HEK293 (cell line): ENCODE data around the gene QDPR.
"Not testable (repeated sequence)": the region's sequence is repeated elsewhere in the genome, so short reads cannot be mapped to it uniquely, and the experiment has no call there.

Source experiments
- CTCF ChIA-PET: fragments of 350-600 bp; formaldehyde crosslinking; extraction: SDS; loops from one replicate; lab custom pipeline; 2021; ENCODE audit warnings: antibody characterized with exemption; lab: Yijun Ruan, JAX
- POLR2A ChIA-PET: fragments of 300-600 bp; formaldehyde crosslinking; extraction: SDS; loops from one replicate; lab custom pipeline; 2020; ENCODE audit warnings: antibody characterized with exemption, inconsistent platforms; lab: Yijun Ruan, JAX
- H3K27ac ChIP-seq: fragments of 200-500 bp; sonication (Bioruptor generic); 2 replicates; pipeline ENCODE4 v1.5.1; 2014; ENCODE audit warnings: low read depth, low read length, control low read depth, inconsistent platforms; ENCODE audit errors: extremely low read depth
- H3K36me3 ChIP-seq, 2 experiments: fragments of 200-500 bp in 1 of 2; sonication (Bioruptor generic) in 1 of 2; 1 replicate in 1 of 2; 2 replicates in 1 of 2; pipeline ENCODE4 v1.5.1; 2014 to 2017; ENCODE audit warnings: inconsistent platforms in 2 of 2, low read length in 2 of 2; ENCODE audit not compliant: control insufficient read depth in 2 of 2, insufficient read depth in 1 of 2
- H3K4me1 ChIP-seq: fragments of 200-500 bp; sonication (Bioruptor generic); 2 replicates; pipeline ENCODE4 v1.5.1; 2014; ENCODE audit warnings: mild to moderate bottlenecking, low read length, inconsistent platforms; ENCODE audit not compliant: control insufficient read depth, insufficient read depth
- H3K4me3 ChIP-seq: 2 replicates; pipeline ENCODE4 v1.5.1; 2011; ENCODE audit warnings: low read depth, mild to moderate bottlenecking, control low read depth, low read length, moderate library complexity
- H3K9me3 ChIP-seq: fragments of 200-500 bp; sonication (Bioruptor generic); 2 replicates; pipeline ENCODE4 v1.5.1; 2014; ENCODE audit warnings: low read depth, low read length, inconsistent platforms; ENCODE audit not compliant: control insufficient read depth, insufficient read depth
- CTCF ChIP-seq: fragments of 450-650 bp; formaldehyde crosslinking; IDR thresholded peaks from 2 replicates; pipeline ENCODE4 v1.5.1; 2016; ENCODE audit warnings: missing biosample characterization, missing genetic modification characterization
- GFI1B ChIP-seq: fragments of 450-650 bp; formaldehyde crosslinking; IDR thresholded peaks from 2 replicates; pipeline ENCODE4 v1.5.1; 2016; ENCODE audit warnings: missing biosample characterization, missing genetic modification characterization
- KLF1 ChIP-seq: fragments of 450-650 bp; formaldehyde crosslinking; IDR thresholded peaks from 2 replicates; pipeline ENCODE4 v1.5.1; 2016; ENCODE audit warnings: missing biosample characterization, missing genetic modification characterization
- OSR2 ChIP-seq: fragments of 450-650 bp; formaldehyde crosslinking; IDR thresholded peaks from 2 replicates; pipeline ENCODE4 v1.5.1; 2016; ENCODE audit warnings: missing biosample characterization, missing genetic modification characterization
- PRDM1 ChIP-seq: fragments of 450-650 bp; formaldehyde crosslinking; IDR thresholded peaks from 2 replicates; pipeline ENCODE4; 2016; ENCODE audit warnings: missing biosample characterization, missing genetic modification characterization
- ZBTB17 ChIP-seq: fragments of 450-650 bp; formaldehyde crosslinking; IDR thresholded peaks from 2 replicates; pipeline ENCODE4 v1.5.1; 2016; ENCODE audit warnings: missing biosample characterization, missing genetic modification characterization
- ZBTB6 ChIP-seq: fragments of 450-650 bp; formaldehyde crosslinking; IDR thresholded peaks from 2 replicates; pipeline ENCODE4 v1.5.1; 2017; ENCODE audit warnings: missing biosample characterization, missing genetic modification characterization
- ZNF114 ChIP-seq: fragments of 450-650 bp; formaldehyde crosslinking; IDR thresholded peaks from 2 replicates; pipeline ENCODE4 v1.5.0; 2017; ENCODE audit warnings: missing biosample characterization, missing genetic modification characterization
- ZNF23 ChIP-seq: fragments of 450-650 bp; formaldehyde crosslinking; IDR thresholded peaks from 2 replicates; pipeline ENCODE4 v1.5.1; 2016; ENCODE audit warnings: missing biosample characterization, missing genetic modification characterization, borderline replicate concordance
- ZNF239 ChIP-seq: fragments of 450-650 bp; formaldehyde crosslinking; IDR thresholded peaks from 2 replicates; pipeline ENCODE4 v1.5.1; 2016; ENCODE audit warnings: missing biosample characterization, missing genetic modification characterization
- ZNF24 ChIP-seq: fragments of 450-650 bp; formaldehyde crosslinking; IDR thresholded peaks from 2 replicates; pipeline ENCODE4 v1.5.1; 2016; ENCODE audit warnings: missing biosample characterization, missing genetic modification characterization
- ZNF350 ChIP-seq: fragments of 450-650 bp; formaldehyde crosslinking; IDR thresholded peaks from 2 replicates; pipeline ENCODE4 v1.5.0; 2017; ENCODE audit warnings: missing biosample characterization, mild to moderate bottlenecking, missing genetic modification characterization
- ZNF433 ChIP-seq: fragments of 450-650 bp; formaldehyde crosslinking; IDR thresholded peaks from 2 replicates; pipeline ENCODE4 v1.5.1; 2016; ENCODE audit warnings: missing biosample characterization, missing genetic modification characterization, low read depth
- ZNF645 ChIP-seq: fragments of 450-650 bp; formaldehyde crosslinking; IDR thresholded peaks from 2 replicates; pipeline ENCODE4; 2016; ENCODE audit warnings: missing biosample characterization, missing genetic modification characterization
- ZNF654 ChIP-seq: fragments of 450-650 bp; formaldehyde crosslinking; IDR thresholded peaks from 2 replicates; pipeline ENCODE4 v1.5.1; 2016; ENCODE audit warnings: low read depth, missing biosample characterization, missing genetic modification characterization
- ZNF677 ChIP-seq: fragments of 450-650 bp; IDR thresholded peaks from 2 replicates; pipeline ENCODE4 v1.5.0; 2018; ENCODE audit warnings: missing biosample characterization, mild to moderate bottlenecking, missing genetic modification characterization, moderate library complexity
- ZNF785 ChIP-seq: fragments of 450-650 bp; formaldehyde crosslinking; IDR thresholded peaks from 2 replicates; pipeline ENCODE4 v1.5.1; 2016; ENCODE audit warnings: missing biosample characterization, missing genetic modification characterization
- TF ChIP-seq, protein P1 (sequence below): fragments of 450-650 bp; formaldehyde crosslinking; IDR thresholded peaks from 2 replicates; pipeline ENCODE4 v1.5.1; 2016; ENCODE audit warnings: missing biosample characterization, missing genetic modification characterization
- TF ChIP-seq, protein P2 (sequence below): fragments of 450-650 bp; formaldehyde crosslinking; conservative IDR thresholded peaks from 2 replicates; pipeline ENCODE4 v1.5.1; 2016; ENCODE audit warnings: low read depth, missing biosample characterization, missing genetic modification characterization

Gene QDPR

DNA sequence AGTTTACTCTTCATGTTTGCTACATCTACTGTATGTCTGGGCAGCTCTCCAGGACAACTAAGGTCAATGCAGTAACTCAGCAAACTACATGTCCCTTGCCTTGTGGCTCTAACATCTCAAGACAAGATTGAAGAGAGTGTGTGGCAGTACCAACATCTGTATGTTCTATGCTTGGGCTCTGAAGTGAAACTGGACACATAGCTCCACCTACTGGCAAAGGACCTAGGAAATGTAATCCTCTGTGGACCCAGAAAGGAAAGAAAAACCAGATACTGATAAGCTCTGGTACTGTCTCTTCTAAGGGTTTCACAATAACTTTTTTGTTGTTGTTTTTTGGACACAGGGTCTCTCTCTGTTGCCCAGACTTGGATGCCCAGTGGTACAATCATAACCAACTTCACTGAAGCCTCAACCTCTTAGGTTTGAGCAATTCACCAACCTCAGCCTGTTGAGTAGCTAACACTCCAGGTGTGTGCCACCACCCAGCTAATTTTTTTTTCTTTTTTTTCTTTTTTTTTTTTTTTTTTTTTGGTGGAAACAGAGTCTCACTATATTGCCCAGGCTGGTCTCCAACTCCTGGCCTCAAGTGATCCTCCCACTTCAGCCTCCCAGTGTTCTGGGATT, 64.1 kb downstream of the QDPR start:
- Histone ChIP-seq H3K27ac (no peak overlapping the region), H3K4me1 (no peaks in the 10 kb centered on the region), H3K9me3 (no peaks in the 10 kb centered on the region), H3K4me3 (no peak overlapping the region), H3K36me3 (no peaks in the 10 kb centered on the region)
- TF ChIP-seq ZNF350 (tag by site-specific recombination) = no peak
- TF ChIP-seq ZNF654 (tag by site-specific recombination) = peak; percentile 77
- no peak for TF ChIP-seq ZBTB6 (tag by site-specific recombination)
- TF ChIP-seq, protein P1, sequence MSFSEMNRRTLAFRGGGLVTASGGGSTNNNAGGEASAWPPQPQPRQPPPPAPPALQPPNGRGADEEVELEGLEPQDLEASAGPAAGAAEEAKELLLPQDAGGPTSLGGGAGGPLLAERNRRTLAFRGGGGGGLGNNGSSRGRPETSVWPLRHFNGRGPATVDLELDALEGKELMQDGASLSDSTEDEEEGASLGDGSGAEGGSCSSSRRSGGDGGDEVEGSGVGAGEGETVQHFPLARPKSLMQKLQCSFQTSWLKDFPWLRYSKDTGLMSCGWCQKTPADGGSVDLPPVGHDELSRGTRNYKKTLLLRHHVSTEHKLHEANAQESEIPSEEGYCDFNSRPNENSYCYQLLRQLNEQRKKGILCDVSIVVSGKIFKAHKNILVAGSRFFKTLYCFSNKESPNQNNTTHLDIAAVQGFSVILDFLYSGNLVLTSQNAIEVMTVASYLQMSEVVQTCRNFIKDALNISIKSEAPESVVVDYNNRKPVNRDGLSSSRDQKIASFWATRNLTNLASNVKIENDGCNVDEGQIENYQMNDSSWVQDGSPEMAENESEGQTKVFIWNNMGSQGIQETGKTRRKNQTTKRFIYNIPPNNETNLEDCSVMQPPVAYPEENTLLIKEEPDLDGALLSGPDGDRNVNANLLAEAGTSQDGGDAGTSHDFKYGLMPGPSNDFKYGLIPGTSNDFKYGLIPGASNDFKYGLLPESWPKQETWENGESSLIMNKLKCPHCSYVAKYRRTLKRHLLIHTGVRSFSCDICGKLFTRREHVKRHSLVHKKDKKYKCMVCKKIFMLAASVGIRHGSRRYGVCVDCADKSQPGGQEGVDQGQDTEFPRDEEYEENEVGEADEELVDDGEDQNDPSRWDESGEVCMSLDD (tag by site-specific recombination) = no peak
- TF ChIP-seq CTCF (tag by site-specific recombination) = 0 out of 2 replicates have a peak, but pooled peaks have one; percentile 27
- TF ChIP-seq ZNF114 (tag by site-specific recombination) = no peak
- TF ChIP-seq ZNF239 (tag by site-specific recombination) = no peak
- TF ChIP-seq ZNF433 = no peak
- ChIA-PET CTCF (interaction anchor here (0.5 to 1.9 kb wide), 24 partner anchors 9 to 1965 kb away, joined by 3 to 9 read pairs (median 3); no protein-coding TSS in a partner anchor), POLR2A (interaction anchor here (0.7 kb wide), 1 partner anchor 224 kb away, joined by 8 read pairs; no protein-coding TSS in a partner anchor)

DNA sequence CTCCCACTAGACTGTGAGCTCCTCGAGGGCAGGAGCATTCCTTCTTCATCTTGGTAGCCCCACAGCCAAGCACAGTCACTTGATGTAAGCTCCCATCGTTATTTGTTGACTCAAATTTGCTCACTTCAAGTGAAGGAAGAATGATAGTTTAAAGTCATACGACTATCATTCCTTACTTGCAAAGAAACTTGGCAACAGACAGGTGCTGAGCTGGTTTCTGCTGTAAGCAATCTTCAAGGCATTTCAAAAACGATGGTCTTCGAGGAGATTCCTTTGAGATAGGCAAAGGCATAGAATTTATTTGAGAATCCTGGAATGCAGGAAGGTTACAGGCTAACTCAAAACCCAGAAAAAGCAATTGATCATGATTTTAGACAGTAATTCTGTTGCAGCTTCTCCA, 64.8 kb downstream of the QDPR start:
- POLR2A ChIA-PET = no interaction called here
- no peaks in the 10 kb centered on the region for H3K9me3 ChIP-seq
- no peaks in the 10 kb centered on the region for H3K36me3 ChIP-seq
- no peak for TF ChIP-seq KLF1 (tag by site-specific recombination)
- no peak for TF ChIP-seq GFI1B (tag by site-specific recombination)
- TF ChIP-seq ZNF785 (tag by site-specific recombination) = no peak
- no peak for TF ChIP-seq PRDM1 (tag by site-specific recombination)
- TF ChIP-seq, protein P2, sequence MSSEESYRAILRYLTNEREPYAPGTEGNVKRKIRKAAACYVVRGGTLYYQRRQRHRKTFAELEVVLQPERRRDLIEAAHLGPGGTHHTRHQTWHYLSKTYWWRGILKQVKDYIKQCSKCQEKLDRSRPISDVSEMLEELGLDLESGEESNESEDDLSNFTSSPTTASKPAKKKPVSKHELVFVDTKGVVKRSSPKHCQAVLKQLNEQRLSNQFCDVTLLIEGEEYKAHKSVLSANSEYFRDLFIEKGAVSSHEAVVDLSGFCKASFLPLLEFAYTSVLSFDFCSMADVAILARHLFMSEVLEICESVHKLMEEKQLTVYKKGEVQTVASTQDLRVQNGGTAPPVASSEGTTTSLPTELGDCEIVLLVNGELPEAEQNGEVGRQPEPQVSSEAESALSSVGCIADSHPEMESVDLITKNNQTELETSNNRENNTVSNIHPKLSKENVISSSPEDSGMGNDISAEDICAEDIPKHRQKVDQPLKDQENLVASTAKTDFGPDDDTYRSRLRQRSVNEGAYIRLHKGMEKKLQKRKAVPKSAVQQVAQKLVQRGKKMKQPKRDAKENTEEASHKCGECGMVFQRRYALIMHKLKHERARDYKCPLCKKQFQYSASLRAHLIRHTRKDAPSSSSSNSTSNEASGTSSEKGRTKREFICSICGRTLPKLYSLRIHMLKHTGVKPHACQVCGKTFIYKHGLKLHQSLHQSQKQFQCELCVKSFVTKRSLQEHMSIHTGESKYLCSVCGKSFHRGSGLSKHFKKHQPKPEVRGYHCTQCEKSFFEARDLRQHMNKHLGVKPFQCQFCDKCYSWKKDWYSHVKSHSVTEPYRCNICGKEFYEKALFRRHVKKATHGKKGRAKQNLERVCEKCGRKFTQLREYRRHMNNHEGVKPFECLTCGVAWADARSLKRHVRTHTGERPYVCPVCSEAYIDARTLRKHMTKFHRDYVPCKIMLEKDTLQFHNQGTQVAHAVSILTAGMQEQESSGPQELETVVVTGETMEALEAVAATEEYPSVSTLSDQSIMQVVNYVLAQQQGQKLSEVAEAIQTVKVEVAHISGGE (tag by site-specific recombination) = no peak
- no peak for TF ChIP-seq ZNF645 (tag by site-specific recombination)
- TF ChIP-seq ZNF24 = no peak
- no peak for TF ChIP-seq ZNF23 (tag by site-specific recombination)
- TF ChIP-seq ZNF677 = no peak
- TF ChIP-seq ZBTB17 = no peak
- TF ChIP-seq OSR2 (tag by site-specific recombination) = no peak
- TF ChIP-seq, all 188 proteins: peak for 0
- H3K4me1 ChIP-seq = no peaks in the 10 kb centered on the region
- H3K4me3 ChIP-seq = no peak overlapping the region
- CTCF ChIA-PET = interaction anchor here (0.7 to 1.9 kb wide), 19 partner anchors 10 to 1154 kb away, joined by 3 to 9 read pairs (median 3); no protein-coding TSS in a partner anchor
- H3K27ac ChIP-seq = no peak overlapping the region

DNA sequence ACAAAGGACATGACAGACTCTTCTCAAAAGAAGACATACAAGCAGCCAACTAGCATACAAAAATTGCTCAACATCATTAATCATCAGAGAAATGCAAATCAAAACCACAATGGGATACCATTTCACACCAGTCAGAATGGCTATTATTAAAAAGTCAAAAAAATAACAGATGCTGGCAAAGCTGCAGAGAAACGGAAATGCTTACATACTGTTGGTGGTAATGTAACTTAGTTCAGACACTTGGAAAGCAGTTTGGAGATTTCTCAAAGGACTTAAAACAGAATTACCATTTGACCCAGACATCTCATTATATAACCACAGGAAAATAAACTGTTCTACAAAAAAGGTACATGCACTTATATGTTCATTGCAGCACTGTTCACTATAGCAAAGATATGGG, 69.4 kb downstream of the QDPR start:
- not testable (repeated sequence) for H3K9me3 ChIP-seq

More for the DNA sequence above, 69.4 kb downstream of the QDPR start:
- H3K27ac ChIP-seq, H3K4me1 ChIP-seq, H3K4me3 ChIP-seq, POLR2A ChIA-PET, H3K36me3 ChIP-seq, CTCF ChIA-PET: not testable (repeated sequence)
